BLaER1 treated with 17β-estradiol and CSF1 and Interleukin-3, amounts not matched to agents 10 nM and 100 nM (cell line): Measurements from ENCODE around the gene MESP2.
A peak's percentile ranks its signal among the peaks of the same experiment; 100 is the strongest.

Experiments used
- H3K27ac ChIP-seq, 11 experiments: shearing (Covaris generic); formaldehyde crosslinking; 2 replicates each; pipeline ENCODE4 v1.8.1; 2022
- H3K27me3 ChIP-seq, 11 experiments: shearing (Covaris generic); formaldehyde crosslinking; 2 replicates each; pipeline ENCODE4 v1.8.1; 2022
- H3K36me3 ChIP-seq, 11 experiments: shearing (Covaris generic); formaldehyde crosslinking; 2 replicates each; pipeline ENCODE4 v1.8.1; 2022
- H3K4me1 ChIP-seq, 10 experiments: shearing (Covaris generic); formaldehyde crosslinking; 2 replicates each; pipeline ENCODE4 v1.8.1; 2022
- H3K4me2 ChIP-seq, 11 experiments: shearing (Covaris generic); formaldehyde crosslinking; 2 replicates each; pipeline ENCODE4 v1.8.1; 2022
- H3K4me3 ChIP-seq, 10 experiments: shearing (Covaris generic); formaldehyde crosslinking; 2 replicates each; pipeline ENCODE4 v1.8.1; 2022
- H3K9ac ChIP-seq, 11 experiments: shearing (Covaris generic); formaldehyde crosslinking; 2 replicates each; pipeline ENCODE4 v1.8.1; 2022
- H3K9me3 ChIP-seq, 11 experiments: shearing (Covaris generic); formaldehyde crosslinking; replicated peaks in 1 of 11; 2 replicates each; pipeline ENCODE4 v1.8.1; 2022
- H4K20me1 ChIP-seq, 11 experiments: shearing (Covaris generic); formaldehyde crosslinking; 2 replicates each; pipeline ENCODE4 v1.8.1; 2022
- Cebpa-rat ChIP-seq, 11 experiments: shearing (Covaris generic); IDR thresholded peaks; 2 replicates each; pipeline ENCODE4 v1.8.1; 2022

Gene MESP2

DNA sequence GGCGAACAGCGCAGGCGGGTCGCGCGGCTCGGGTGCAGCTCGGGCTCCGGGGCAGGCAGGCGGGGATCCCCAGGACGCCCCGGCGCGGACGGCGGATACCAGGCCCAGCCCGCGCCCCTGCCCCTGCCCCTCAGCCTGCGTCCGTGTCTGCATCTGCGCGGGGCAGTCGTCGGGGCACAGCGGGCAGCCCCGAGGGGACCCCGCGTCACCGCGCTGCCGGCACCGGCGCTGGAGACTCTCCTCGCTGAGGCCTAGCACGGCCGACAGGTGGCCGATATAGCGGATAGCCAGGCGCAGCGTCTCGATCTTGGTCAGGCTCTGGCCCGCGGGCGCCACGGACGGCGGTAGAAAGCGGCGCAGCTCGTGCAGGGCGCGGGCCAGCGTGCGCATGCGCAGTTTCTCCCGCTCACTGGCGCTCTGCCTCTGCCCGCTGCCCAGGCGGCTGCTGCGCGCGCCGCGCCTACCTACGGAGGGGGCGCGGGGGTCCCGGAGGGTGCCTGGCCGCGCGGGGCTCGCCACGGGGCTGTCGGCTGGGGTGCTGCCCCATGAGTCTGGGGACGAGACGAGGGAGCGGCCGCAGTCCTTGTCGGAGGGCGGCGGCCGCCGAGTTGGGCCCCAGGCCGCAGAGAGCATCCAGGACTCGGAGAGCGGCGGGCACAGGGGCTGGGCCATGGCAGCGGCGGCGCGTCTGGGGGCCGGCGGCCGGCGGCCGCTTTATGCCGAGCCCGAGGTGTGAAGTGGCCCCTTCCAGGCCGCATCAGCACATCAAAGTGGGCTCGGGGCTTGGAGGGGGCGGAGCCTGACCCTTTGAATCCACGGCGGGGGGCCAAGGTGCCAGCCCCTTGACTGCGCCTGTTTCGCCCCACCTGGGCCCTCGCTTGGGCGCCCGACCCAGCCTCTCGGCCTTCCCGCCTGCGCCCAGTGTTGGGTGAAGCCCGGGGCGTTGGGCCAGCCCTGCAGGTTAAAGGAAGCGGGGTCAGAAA, 25.3 kb upstream of the MESP2 start, which contains the start of gene MESP1:
TSS of gene MESP1 (minus strand) at position 690 of the 983 bp plus-strand sequence. CDS start at position 672, 18 bp downstream.
- Histone ChIP-seq H3K9ac (peak within 1 kb of the TSS; percentile 68 to 84 (median 77)), H3K27me3 (peaks cover 28 to 48% (median 40%) of the 10 kb centered on the region in 11 experiments), H3K36me3 (no peaks in the 10 kb centered on the region), H3K4me3 (peak within 1 kb of the TSS; percentile 57 to 77 (median 68)), H3K27ac (peak within 1 kb of the TSS in 9 of 11 experiments; percentile 23 to 56 (median 46); a peak in 14 of 22 replicates), H4K20me1 (peaks cover 0 to 14% (median 0%) of the 10 kb centered on the region in 11 experiments; a peak in 3 of 22 replicates), H3K4me2 (peak within 1 kb of the TSS; percentile 93 to 99 (median 96)), H3K9me3 (no peaks in the 10 kb centered on the region), H3K4me1 (peaks cover 15 to 39% (median 32%) of the 10 kb centered on the region in 10 experiments; a peak in 19 of 20 replicates)
- TF ChIP-seq Cebpa-rat (IDR thresholded peaks at IDR 0.05): no peak

DNA sequence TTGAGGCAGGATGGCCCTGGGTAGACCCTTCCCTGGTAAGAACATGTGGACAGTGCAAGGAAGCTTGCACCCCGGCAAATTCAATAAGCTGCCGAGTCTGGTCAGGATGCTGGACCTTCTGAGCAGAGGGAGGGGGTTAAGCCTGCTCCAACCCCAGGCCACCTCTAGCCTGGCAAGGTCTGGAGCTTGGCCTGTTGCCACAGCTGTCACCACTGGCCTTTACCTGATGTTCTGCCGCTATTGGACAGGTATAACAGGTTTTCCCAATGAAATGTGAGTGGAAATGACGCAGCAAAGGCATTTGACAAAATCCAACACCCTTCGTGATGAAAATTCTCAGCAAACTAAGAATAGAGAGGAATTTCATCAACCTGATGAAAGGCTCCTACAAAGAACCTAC, 24.4 kb upstream of the MESP2 start:
- Histone ChIP-seq H3K9me3 (no peaks in the 10 kb centered on the region), H3K9ac (no peak overlapping the region), H3K4me3 (peak overlapping the region in 1 of 10 experiments; percentile 64; a peak in 1 of 20 replicates), H3K4me1 (peaks cover 11 to 35% (median 29%) of the 10 kb centered on the region in 10 experiments; a peak in 19 of 20 replicates), H3K4me2 (peak overlapping the region; percentile 93 to 99 (median 96); a peak in 17 of 22 replicates), H3K27ac (no peak overlapping the region), H3K27me3 (peaks cover 28 to 45% (median 40%) of the 10 kb centered on the region in 11 experiments), H4K20me1 (peaks cover 0 to 14% (median 0%) of the 10 kb centered on the region in 11 experiments; a peak in 3 of 22 replicates), H3K36me3 (no peaks in the 10 kb centered on the region)
- TF ChIP-seq Cebpa-rat (IDR thresholded peaks at IDR 0.05): no peak

DNA sequence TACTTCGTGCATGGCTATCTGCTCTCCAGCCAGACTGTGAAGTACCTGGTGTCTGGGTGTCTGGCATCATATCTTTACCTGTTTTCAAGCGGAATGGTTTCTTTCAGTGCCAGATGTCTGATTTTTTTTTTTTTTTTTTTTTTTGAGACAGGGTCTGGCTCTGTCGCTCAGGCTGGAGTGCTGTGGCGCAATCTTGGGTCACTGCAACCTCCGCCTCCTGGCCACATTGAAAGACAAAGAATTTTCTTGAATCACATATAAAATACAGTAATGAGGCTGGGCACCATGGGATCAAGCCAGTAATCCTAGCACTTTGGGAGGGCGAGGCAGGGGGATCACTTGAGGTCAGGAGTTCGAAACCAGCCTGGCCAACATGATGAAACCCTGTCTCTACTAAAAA, 22.3 kb upstream of the MESP2 start:
- Histone ChIP-seq H3K27me3 (peaks cover 17 to 26% (median 22%) of the 10 kb centered on the region in 11 experiments), H3K4me1 (peaks cover 10 to 24% (median 21%) of the 10 kb centered on the region in 10 experiments; a peak in 19 of 20 replicates), H4K20me1 (peaks cover 0 to 4% (median 0%) of the 10 kb centered on the region in 11 experiments; a peak in 1 of 22 replicates), H3K4me2 (no peak overlapping the region), H3K9me3 (no peaks in the 10 kb centered on the region), H3K9ac (no peak overlapping the region), H3K4me3 (no peak overlapping the region), H3K27ac (no peak overlapping the region), H3K36me3 (no peaks in the 10 kb centered on the region)
- TF ChIP-seq Cebpa-rat (IDR thresholded peaks at IDR 0.05): no peak

DNA sequence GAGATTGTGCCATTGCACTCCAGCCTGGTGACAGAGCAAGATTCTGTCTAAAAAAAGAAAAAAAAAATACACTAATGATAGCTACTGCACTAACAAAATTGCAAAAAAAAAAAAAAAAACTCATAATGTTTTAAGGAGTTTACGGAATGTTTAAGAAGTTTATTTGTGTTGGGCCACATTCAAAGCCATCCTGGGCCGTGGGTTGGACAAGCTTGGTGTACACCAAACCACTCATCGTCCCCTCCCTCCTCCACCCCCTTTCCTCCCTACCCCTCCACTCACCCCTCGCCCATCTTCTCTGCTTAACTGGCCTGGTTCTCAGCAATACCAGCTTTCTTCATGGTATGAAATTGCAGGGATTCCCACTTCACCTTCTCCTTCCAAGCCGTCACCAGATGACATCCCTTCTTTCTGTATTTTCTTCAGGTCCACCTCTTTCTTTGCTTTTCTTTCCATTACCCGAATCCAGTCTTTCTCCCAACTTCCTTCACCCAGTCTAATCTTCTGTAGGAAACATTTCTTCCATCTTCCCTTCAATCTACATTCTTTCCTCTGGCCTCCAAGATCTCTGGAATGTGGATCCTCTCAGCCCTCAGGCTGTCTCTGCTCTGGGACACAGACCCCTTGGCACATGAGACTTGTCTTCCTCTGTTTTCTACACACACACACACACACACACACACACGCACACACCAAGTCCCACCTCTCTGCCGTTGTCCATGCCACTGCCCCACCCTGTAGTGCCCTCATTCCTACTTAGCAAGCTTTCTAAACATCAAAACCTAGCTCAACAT, 21.6 kb upstream of the MESP2 start:
- Histone ChIP-seq H3K36me3 (no peaks in the 10 kb centered on the region), H3K4me3 (no peak overlapping the region), H3K4me2 (no peak overlapping the region), H3K27ac (no peak overlapping the region), H3K27me3 (peaks cover 10 to 19% (median 15%) of the 10 kb centered on the region in 11 experiments), H3K9ac (no peak overlapping the region), H3K9me3 (no peaks in the 10 kb centered on the region), H3K4me1 (peaks cover 10 to 24% (median 20%) of the 10 kb centered on the region in 10 experiments; a peak in 19 of 20 replicates), H4K20me1 (no peaks in the 10 kb centered on the region; a peak in 1 of 22 replicates)
- TF ChIP-seq Cebpa-rat (IDR thresholded peaks at IDR 0.05): no peak

DNA sequence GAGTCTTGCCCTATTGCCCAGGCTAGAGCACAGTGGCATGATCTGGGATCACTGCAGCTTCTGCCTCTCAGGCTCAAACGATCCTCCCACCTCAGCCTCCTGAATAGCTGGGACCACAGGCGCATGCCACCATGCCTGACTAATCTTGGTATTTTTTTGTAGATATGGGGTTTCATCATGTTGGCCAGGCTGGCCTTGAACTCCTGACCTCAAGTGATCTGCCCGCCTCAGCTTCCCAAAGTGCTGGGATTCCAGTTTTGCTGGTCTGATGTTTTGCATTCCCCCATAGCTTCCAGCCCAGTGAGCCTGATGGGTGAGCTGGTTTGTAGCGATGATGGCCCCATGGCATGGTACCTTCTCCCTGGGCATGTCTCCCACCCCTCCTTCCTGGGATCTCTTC, 20.4 kb upstream of the MESP2 start:
- Histone ChIP-seq H4K20me1 (no peaks in the 10 kb centered on the region; a peak in 1 of 22 replicates), H3K9me3 (no peaks in the 10 kb centered on the region), H3K4me2 (peak overlapping the region in 6 of 11 experiments; percentile 6 to 47 (median 36); a peak in 4 of 22 replicates), H3K36me3 (no peaks in the 10 kb centered on the region), H3K27me3 (peaks cover 0 to 8% (median 4%) of the 10 kb centered on the region in 11 experiments; a peak in 6 of 22 replicates), H3K4me3 (no peak overlapping the region), H3K4me1 (peaks cover 5 to 17% (median 14%) of the 10 kb centered on the region in 10 experiments; a peak in 19 of 20 replicates), H3K9ac (no peak overlapping the region), H3K27ac (no peak overlapping the region)
- no peak for TF ChIP-seq Cebpa-rat (IDR thresholded peaks at IDR 0.05)

DNA sequence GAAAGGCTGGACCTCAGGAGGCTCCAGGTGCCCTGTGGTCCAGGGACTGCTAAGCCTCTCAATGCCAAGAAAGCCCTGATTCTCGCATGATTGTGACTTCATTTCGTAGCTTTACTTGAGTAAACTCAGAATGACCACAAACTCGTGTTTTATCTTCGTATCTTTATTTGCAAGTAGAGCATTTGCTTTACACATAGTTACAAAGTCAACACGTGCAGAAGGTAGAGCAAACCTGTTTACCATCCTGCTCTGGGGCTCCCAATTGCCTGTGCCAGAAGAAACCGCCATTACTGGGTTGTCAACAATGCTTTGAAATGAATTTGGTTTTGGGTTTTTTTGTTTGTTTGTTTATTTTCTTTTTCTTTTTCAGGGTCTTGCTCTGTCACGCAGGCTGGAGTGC, 19.2 kb upstream of the MESP2 start:
- H3K4me2 ChIP-seq: no peak overlapping the region
- H4K20me1 ChIP-seq: no peaks in the 10 kb centered on the region; a peak in 1 of 22 replicates
- peaks cover 6 to 19% (median 14%) of the 10 kb centered on the region in 10 experiments; a peak in 17 of 20 replicates for H3K4me1 ChIP-seq
- no peak for TF ChIP-seq Cebpa-rat (IDR thresholded peaks at IDR 0.05)
- no peaks in the 10 kb centered on the region for H3K9me3 ChIP-seq
- no peaks in the 10 kb centered on the region for H3K36me3 ChIP-seq
- no peak overlapping the region for H3K9ac ChIP-seq
- H3K4me3 ChIP-seq: no peak overlapping the region
- peaks cover 0 to 2% (median 0%) of the 10 kb centered on the region in 11 experiments; a peak in 3 of 22 replicates for H3K27me3 ChIP-seq
- no peak overlapping the region for H3K27ac ChIP-seq

DNA sequence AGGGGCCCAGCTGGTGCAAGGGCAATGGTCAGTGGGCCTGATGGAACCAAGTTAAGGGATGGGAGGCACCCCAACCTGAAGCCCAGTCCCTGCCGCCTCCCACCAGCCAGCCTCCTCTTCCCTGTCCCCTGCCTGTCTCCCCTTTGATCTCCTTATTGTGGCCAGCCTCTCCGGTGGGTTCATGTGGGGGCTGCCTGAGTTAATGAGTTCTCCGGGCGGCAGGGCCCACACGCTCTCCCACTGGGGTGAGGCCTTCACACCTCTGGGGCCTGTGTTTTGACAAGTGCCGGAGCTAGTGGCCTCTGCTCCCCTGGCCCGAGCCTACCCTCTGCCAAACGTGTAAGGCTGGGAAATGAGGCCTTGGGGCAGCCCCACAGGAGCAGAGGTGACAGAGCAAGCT, 17.8 kb upstream of the MESP2 start:
- Histone ChIP-seq H3K27me3 (no peaks in the 10 kb centered on the region), H3K9ac (no peak overlapping the region), H3K36me3 (no peaks in the 10 kb centered on the region), H3K9me3 (no peaks in the 10 kb centered on the region), H3K4me1 (peaks cover 6 to 19% (median 14%) of the 10 kb centered on the region in 10 experiments; a peak in 17 of 20 replicates), H3K27ac (no peak overlapping the region), H3K4me2 (no peak overlapping the region), H3K4me3 (no peak overlapping the region), H4K20me1 (no peaks in the 10 kb centered on the region; a peak in 1 of 22 replicates)
- no peak for TF ChIP-seq Cebpa-rat (IDR thresholded peaks at IDR 0.05)

DNA sequence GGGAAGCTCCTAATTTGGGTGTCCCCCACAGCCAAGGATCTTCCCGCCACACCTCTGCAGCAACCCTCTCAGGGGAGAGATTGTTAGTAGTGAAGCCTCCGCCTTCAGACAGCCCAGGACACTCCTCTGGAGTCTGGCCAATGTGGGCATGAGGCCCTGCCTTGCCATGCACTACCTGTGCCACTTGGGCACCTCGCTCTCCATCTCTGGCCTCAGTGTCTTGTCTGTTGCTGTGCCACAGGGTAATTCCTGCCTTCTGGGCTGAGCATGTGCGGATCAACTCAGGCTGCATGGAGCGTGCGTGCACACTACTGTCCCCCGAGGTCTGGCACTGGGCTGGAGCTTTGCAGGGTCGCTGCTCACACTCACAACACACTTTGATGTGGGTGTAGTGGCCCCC, 17.2 kb upstream of the MESP2 start:
- Histone ChIP-seq H3K27ac (no peak overlapping the region), H3K4me1 (peaks cover 6 to 22% (median 14%) of the 10 kb centered on the region in 10 experiments; a peak in 17 of 20 replicates)

More for the DNA sequence above, 17.2 kb upstream of the MESP2 start:
- Histone ChIP-seq H3K36me3 (no peaks in the 10 kb centered on the region), H3K4me2 (no peak overlapping the region), H3K9ac (peak overlapping the region in 2 of 11 experiments; percentile 3 to 29; a peak in 1 of 22 replicates), H3K27me3 (no peaks in the 10 kb centered on the region), H3K4me3 (no peak overlapping the region), H3K9me3 (no peaks in the 10 kb centered on the region), H4K20me1 (no peaks in the 10 kb centered on the region; a peak in 1 of 22 replicates)
- no peak for TF ChIP-seq Cebpa-rat (IDR thresholded peaks at IDR 0.05)
